Mesothelial cell of epicardium (in vitro differentiated cells): ENCODE data around the gene TRAPPC10. TPM values are rescaled to one million over a fixed set of nuclear protein-coding genes. Genes with fewer than 3 reads are reported as not detected.

Experiments
- DNase-seq, 2 experiments: peaks; one replicate each; pipeline ENCODE4 v3.0.0; 2021; ENCODE audit warnings: low spot score in 2 of 2; ENCODE audit not compliant: unreplicated experiment in 2 of 2
- H3K27ac Mint-ChIP-seq: 2 replicates; pipeline ENCODE4 v1.8.0; 2021; ENCODE audit warnings: mixed read lengths
- H3K27me3 Mint-ChIP-seq: 2 replicates; pipeline ENCODE4 v1.8.0; 2021; ENCODE audit warnings: low read depth, mixed read lengths
- H3K36me3 Mint-ChIP-seq: 2 replicates; pipeline ENCODE4 v1.8.0; 2021; ENCODE audit warnings: mixed read lengths
- H3K4me1 Mint-ChIP-seq: 2 replicates; pipeline ENCODE4 v1.8.0; 2021; ENCODE audit warnings: mixed read lengths
- H3K4me3 Mint-ChIP-seq: 2 replicates; pipeline ENCODE4 v1.8.0; 2021; ENCODE audit warnings: mild to moderate bottlenecking, moderate library complexity, mixed read lengths
- H3K9me3 Mint-ChIP-seq: 2 replicates; pipeline ENCODE4 v1.8.0; 2021; ENCODE audit warnings: mixed read lengths
- total RNA-seq: library from RNA; stranded (reverse); gene quantifications from 3 replicates; pipeline ENCODE4 v1.2.1, GENCODE V29; 2021
- TF ChIP-seq, protein P1 (sequence below): fragments of 200-600 bp; sonication (generic); IDR thresholded peaks from one replicate; pipeline ENCODE4 v1.5.0; 2021; ENCODE audit warnings: antibody characterized with exemption; ENCODE audit not compliant: unreplicated experiment

Gene TRAPPC10
- total RNA-seq, 1 donor from 2014 or later, result 34.5 TPM

DNA sequence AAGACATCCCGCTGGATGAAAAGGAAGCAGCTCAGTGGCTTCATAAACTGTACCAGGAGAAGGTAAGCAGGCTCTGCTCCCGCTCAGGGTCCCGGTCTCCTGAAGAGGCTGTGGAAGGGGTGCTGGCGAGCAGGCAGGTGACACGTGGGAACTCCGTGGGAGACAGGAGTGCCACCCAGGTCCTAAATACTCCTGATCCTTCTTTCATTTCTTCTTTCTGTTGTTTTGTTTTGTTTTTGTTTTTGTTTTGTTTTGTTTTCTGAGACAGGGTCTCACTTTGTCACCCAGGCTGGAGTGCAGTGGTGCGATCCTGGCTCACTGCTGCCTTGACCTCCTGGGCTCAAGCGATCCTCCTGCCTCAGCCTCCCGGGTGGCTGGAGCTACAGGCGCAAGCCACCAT lies 34.0 kb upstream of the TRAPPC10 start:
- no peaks in the 10 kb centered on the region for H3K9me3 Mint-ChIP-seq
- H3K36me3 Mint-ChIP-seq, result peaks cover 9% of the 10 kb centered on the region
- no peak overlapping the region for H3K27ac Mint-ChIP-seq
- no peaks in the 10 kb centered on the region for H3K4me1 Mint-ChIP-seq
- no peaks in the 10 kb centered on the region for H3K27me3 Mint-ChIP-seq
- H3K4me3 Mint-ChIP-seq, result no peak overlapping the region
- TF ChIP-seq, protein P1, sequence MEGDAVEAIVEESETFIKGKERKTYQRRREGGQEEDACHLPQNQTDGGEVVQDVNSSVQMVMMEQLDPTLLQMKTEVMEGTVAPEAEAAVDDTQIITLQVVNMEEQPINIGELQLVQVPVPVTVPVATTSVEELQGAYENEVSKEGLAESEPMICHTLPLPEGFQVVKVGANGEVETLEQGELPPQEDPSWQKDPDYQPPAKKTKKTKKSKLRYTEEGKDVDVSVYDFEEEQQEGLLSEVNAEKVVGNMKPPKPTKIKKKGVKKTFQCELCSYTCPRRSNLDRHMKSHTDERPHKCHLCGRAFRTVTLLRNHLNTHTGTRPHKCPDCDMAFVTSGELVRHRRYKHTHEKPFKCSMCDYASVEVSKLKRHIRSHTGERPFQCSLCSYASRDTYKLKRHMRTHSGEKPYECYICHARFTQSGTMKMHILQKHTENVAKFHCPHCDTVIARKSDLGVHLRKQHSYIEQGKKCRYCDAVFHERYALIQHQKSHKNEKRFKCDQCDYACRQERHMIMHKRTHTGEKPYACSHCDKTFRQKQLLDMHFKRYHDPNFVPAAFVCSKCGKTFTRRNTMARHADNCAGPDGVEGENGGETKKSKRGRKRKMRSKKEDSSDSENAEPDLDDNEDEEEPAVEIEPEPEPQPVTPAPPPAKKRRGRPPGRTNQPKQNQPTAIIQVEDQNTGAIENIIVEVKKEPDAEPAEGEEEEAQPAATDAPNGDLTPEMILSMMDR, result no peak
- DNase-seq, result no peak

- Mint-ChIP-seq H3K36me3 (peaks cover 9% of the 10 kb centered on the region), H3K4me3 (no peak overlapping the region), H3K27me3 (no peaks in the 10 kb centered on the region), H3K4me1 (no peaks in the 10 kb centered on the region), H3K27ac (no peak overlapping the region), H3K9me3 (no peaks in the 10 kb centered on the region)
- TF ChIP-seq, protein P1, result no peak
- DNase-seq, result no peak
Observed at GRCh38 chr21:43979654-43980053, 32.5 kb upstream of the TRAPPC10 start.

GRCh38 chr21:43981151-43981870 lies 30.8 kb upstream of the TRAPPC10 start:
- TF ChIP-seq, protein P1, result no peak
- peaks cover 9% of the 10 kb centered on the region for H3K36me3 Mint-ChIP-seq
- H3K27me3 Mint-ChIP-seq, result no peaks in the 10 kb centered on the region
- no peak overlapping the region for H3K4me3 Mint-ChIP-seq
- peaks cover 8% of the 10 kb centered on the region for H3K4me1 Mint-ChIP-seq
- no peak for DNase-seq
- no peaks in the 10 kb centered on the region for H3K9me3 Mint-ChIP-seq
- no peak overlapping the region for H3K27ac Mint-ChIP-seq

DNA sequence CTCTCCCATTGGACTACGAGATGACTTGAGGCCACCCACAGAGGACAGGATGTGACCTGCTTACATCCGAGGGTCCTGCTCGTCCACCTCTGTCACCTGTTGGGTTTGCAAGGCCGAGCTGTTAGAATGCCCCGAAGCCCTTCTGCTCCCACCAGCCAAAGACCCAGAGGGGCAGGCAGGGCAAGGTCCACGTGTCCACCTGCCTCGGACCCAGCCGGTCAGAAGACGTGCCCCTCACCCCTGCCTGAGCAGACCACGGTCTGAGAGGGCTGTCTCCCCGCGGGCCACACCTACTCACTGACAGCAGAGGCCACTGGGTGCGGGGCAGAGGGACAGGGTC lies 30.3 kb upstream of the TRAPPC10 start:
- Mint-ChIP-seq H3K9me3 (no peaks in the 10 kb centered on the region), H3K4me1 (peaks cover 14% of the 10 kb centered on the region), H3K36me3 (peaks cover 9% of the 10 kb centered on the region), H3K27me3 (no peaks in the 10 kb centered on the region), H3K4me3 (no peak overlapping the region), H3K27ac (no peak overlapping the region)
- no peak for DNase-seq
- TF ChIP-seq, protein P1, result no peak

DNA sequence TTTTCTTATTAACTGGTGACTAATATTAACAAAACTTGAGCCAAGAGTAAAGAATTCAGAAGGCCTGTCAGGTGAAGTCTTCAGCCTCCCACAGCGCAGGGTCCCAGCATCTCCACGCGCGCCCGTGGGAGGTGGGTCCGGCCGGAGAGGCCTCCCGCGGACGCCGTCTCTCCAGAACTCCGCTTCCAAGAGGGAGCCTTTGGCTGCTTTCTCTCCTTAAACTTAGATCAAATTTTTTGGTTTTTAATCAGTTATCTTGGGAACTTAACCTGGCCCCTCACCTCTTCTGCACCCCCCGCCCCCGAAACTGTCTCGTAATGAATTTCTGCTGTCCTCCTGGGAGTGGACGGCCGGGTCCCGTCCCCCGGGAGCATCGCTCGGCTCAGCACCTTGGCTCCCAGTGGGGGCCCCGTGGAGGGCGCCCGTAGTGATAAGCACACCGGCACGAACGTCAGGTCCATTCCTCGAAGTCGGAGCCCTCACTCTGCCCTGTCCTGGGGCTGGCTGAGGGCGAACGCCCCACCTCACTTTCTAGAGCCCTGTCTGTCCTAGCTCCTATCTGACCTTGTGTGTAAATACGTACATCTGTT lies 29.5 kb upstream of the TRAPPC10 start:
- peaks cover 14% of the 10 kb centered on the region for H3K4me1 Mint-ChIP-seq
- no peak overlapping the region for H3K4me3 Mint-ChIP-seq
- TF ChIP-seq, protein P1, result no peak
- no peaks in the 10 kb centered on the region for H3K9me3 Mint-ChIP-seq
- DNase-seq, result no peak
- H3K36me3 Mint-ChIP-seq, result peaks cover 9% of the 10 kb centered on the region
- H3K27me3 Mint-ChIP-seq, result no peaks in the 10 kb centered on the region
- no peak overlapping the region for H3K27ac Mint-ChIP-seq
